Subcutaneous abdominal adipose tissue (tissue), 5 donors: ENCODE data around the gene EPB41L1.

Experiments
- H3K27ac ChIP-seq: one replicate; pipeline ENCODE4 v1.7.0; 2013; ENCODE audit warnings: low read depth, mild to moderate bottlenecking, inconsistent platforms, low read length, moderate library complexity
- H3K27me3 ChIP-seq, 5 donors: one replicate each; pipeline ENCODE4 v1.7.0; 2013; ENCODE audit warnings: low read length in 5 of 5, inconsistent platforms in 1 of 5; ENCODE audit not compliant: control insufficient read depth in 5 of 5, insufficient read depth in 4 of 5
- H3K36me3 ChIP-seq, 5 donors: one replicate each; pipeline ENCODE4 v1.7.0; 2013; ENCODE audit warnings: low read length in 5 of 5; ENCODE audit not compliant: control insufficient read depth in 5 of 5, insufficient read depth in 5 of 5
- H3K4me1 ChIP-seq, 5 donors: one replicate each; pipeline ENCODE4 v1.7.0; 2013; ENCODE audit warnings: low read length in 5 of 5, mild to moderate bottlenecking in 3 of 5, moderate library complexity in 1 of 5; ENCODE audit not compliant: control insufficient read depth in 5 of 5, insufficient read depth in 5 of 5
- H3K4me3 ChIP-seq, 5 donors: one replicate each; pipeline ENCODE4 v1.7.0; 2013; ENCODE audit warnings: low read length in 5 of 5, low read depth in 1 of 5
- H3K9ac ChIP-seq, 5 donors: one replicate each; pipeline ENCODE4 v1.7.0; 2013; ENCODE audit warnings: low read length in 5 of 5, mild to moderate bottlenecking in 4 of 5, moderate library complexity in 3 of 5
- H3K9me3 ChIP-seq, 5 donors: one replicate each; pipeline ENCODE4 v1.7.0; 2013; ENCODE audit warnings: low read length in 5 of 5; ENCODE audit not compliant: control insufficient read depth in 5 of 5
- donor health status: healthy.
- donor health status: healthy.
- donor health status: healthy.
- donor health status: healthy.
- donor health status: healthy.

Gene EPB41L1

DNA sequence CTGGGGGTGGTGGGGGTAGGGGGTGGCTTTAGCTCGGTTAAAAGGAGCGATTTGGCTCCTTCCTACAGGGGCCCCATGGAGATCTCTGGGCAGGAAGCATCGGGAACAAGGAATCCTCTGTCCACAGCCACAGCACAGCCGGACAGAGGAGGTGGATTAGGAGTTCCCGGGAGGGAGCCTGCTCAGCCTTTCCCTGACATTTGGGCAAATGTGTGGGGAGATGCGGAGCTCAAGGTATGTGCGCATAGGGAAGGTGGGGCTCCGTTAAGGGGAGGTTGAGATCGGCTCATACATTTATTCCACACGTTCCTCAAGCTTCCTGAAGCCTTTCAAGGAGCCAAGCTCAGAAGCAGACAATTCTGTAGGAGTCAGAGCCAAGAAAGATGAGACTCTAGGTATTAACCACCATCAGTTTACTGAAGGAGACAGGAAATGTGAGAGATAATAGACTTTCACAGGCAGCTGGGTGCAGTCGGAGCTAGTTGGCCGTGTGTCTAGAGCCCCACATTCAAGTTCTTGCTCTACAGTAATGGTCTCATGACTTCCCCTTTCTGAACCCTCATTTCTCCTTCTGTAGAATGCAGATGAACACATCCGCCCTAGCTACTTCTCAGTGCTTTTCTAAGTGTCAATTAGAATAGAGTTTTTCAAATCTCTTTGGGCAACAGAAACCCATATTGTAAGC lies 40.8 kb upstream of the EPB41L1 start:
- Histone ChIP-seq H3K4me3 (no peak overlapping the region), H3K27me3 (no peaks in the 10 kb centered on the region), H3K9ac (peak overlapping the region in 1 of 5 donors; percentile 49), H3K9me3 (no peaks in the 10 kb centered on the region), H3K36me3 (peaks cover 0 to 8% (median 3%) of the 10 kb centered on the region in 5 donors), H3K4me1 (peaks cover 0 to 64% (median 58%) of the 10 kb centered on the region in 5 donors), H3K27ac (peak overlapping the region; percentile 68)

DNA sequence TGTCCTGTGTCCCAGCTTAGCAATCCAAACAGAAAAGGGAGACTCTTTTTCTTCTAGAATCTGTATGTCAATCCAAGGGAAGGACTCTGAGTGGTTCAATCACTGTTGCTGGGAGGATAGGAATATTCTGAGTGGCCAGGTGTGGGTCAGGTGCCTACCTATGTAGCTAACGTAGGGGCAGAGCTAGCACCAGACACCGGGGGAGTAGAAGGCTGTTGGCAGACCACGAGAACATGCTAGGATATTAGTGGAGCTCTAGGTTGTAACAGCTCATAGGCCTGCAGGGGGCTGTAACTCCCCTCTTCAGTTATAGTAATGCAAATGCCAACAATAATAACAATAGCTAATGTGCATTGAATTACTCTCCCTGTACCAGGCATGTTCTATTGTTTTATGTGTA lies 39.8 kb upstream of the EPB41L1 start:
- Histone ChIP-seq H3K4me1 (peaks cover 0 to 64% (median 58%) of the 10 kb centered on the region in 5 donors), H3K27ac (peak overlapping the region; percentile 28), H3K27me3 (no peaks in the 10 kb centered on the region), H3K9me3 (no peaks in the 10 kb centered on the region), H3K36me3 (peaks cover 0 to 5% (median 3%) of the 10 kb centered on the region in 5 donors), H3K9ac (no peak overlapping the region), H3K4me3 (no peak overlapping the region)

DNA sequence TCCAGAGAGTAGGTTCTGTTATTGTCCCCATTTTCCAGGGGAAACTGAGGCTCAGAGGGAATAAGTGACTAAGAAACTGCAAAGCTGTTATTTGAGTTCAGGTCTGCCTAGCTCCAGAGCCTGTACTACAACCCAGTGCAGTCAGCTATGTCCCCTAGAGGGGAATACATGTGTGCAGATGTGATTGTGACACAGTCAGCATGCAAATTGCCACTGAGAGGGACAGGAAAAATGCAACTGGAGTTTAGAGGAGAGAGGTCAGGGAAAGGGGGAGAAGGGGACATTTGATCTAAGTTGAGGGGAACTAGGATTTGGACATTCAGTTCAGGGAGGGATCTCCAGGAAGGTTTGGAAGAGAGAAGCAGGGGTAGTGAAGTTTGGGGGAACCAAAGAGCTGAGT lies 38.6 kb upstream of the EPB41L1 start:
- H3K9ac ChIP-seq: peak overlapping the region in 1 of 5 donors; percentile 47
- H3K27ac ChIP-seq: peak overlapping the region; percentile 67
- H3K27me3 ChIP-seq: no peaks in the 10 kb centered on the region
- H3K9me3 ChIP-seq: no peaks in the 10 kb centered on the region
- H3K4me3 ChIP-seq: peak overlapping the region in 1 of 5 donors; percentile 4
- H3K4me1 ChIP-seq: peaks cover 0 to 65% (median 55%) of the 10 kb centered on the region in 5 donors
- no peaks in the 10 kb centered on the region for H3K36me3 ChIP-seq

DNA sequence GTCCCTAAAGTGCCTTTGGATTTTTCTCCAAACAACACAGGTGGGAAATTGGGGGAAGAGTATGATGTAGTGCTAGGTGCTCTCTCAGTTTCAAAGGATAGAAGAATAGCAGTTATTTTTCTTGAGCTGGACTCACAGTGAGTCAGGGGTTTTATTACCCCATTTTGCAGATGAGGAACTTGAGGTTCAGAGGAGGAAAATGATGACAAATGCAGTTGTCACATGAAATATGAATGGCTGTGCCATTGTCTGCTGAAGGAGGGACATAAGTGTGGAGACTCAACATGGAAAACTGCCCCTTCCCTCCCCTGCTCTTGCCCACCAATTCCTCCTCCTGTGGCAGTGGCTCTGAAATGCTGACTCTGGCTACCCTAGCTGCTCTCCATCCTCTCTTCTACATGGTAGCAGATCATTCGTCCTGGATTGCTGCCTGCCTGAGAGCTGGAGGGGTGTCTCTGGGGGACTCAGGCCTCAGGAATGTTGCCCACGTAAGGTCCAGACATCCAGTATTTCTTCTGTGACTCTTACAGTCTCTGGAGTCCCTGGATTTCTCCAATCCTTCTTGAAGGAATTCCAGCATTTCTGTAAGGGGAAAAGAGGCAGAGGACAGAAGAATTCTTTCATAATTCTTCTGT lies 37.6 kb upstream of the EPB41L1 start:
- Histone ChIP-seq H3K9me3 (no peaks in the 10 kb centered on the region), H3K27ac (peak overlapping the region; percentile 67), H3K27me3 (no peaks in the 10 kb centered on the region), H3K36me3 (peaks cover 0 to 3% (median 0%) of the 10 kb centered on the region in 5 donors), H3K9ac (peak overlapping the region in 1 of 5 donors; percentile 9), H3K4me1 (peaks cover 0 to 63% (median 52%) of the 10 kb centered on the region in 5 donors), H3K4me3 (no peak overlapping the region)

- Histone ChIP-seq H3K27ac (peak overlapping the region; percentile 67), H3K9me3 (no peaks in the 10 kb centered on the region), H3K4me3 (no peak overlapping the region), H3K27me3 (no peaks in the 10 kb centered on the region), H3K36me3 (peaks cover 0 to 9% (median 6%) of the 10 kb centered on the region in 5 donors), H3K4me1 (peaks cover 0 to 56% (median 46%) of the 10 kb centered on the region in 5 donors), H3K9ac (peak overlapping the region in 1 of 5 donors; percentile 44)
These were observed 36.9 kb upstream of the EPB41L1 start for GRCh38 chr20:36117638-36118037.

DNA sequence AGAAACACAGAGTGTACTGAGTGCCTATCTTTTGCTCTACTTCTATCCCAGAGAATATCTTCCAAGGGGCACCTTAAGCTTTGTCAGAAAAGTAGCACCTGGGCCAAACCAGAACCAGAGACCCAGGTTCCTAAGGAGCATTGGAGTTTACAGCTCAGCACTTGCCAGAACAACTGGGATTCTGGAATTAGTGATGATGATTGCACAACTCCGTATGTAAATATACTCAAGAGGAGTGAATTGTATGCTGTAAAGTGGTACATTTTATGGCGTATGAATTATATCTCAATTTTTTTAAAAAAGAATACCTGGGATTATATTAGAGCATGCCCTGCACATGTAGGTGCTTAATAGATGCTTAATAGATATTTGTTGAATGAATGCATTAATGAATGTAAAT lies 36.2 kb upstream of the EPB41L1 start:
- peak overlapping the region; percentile 67 for H3K27ac ChIP-seq
- H3K4me1 ChIP-seq: peaks cover 0 to 49% (median 39%) of the 10 kb centered on the region in 5 donors
- no peak overlapping the region for H3K4me3 ChIP-seq
- H3K9me3 ChIP-seq: no peaks in the 10 kb centered on the region
- H3K36me3 ChIP-seq: peaks cover 0 to 12% (median 7%) of the 10 kb centered on the region in 5 donors
- H3K9ac ChIP-seq: no peak overlapping the region
- H3K27me3 ChIP-seq: no peaks in the 10 kb centered on the region

- H3K4me1 ChIP-seq: peaks cover 0 to 38% (median 33%) of the 10 kb centered on the region in 5 donors
- no peak overlapping the region for H3K4me3 ChIP-seq
- H3K9me3 ChIP-seq: no peaks in the 10 kb centered on the region
- H3K27me3 ChIP-seq: no peaks in the 10 kb centered on the region
- no peak overlapping the region for H3K27ac ChIP-seq
- no peak overlapping the region for H3K9ac ChIP-seq
- H3K36me3 ChIP-seq: peaks cover 0 to 12% (median 7%) of the 10 kb centered on the region in 5 donors
These were observed 35.0 kb upstream of the EPB41L1 start for GRCh38 chr20:36119537-36119936.

GRCh38 chr20:36120241-36120640 lies 34.3 kb upstream of the EPB41L1 start:
- Histone ChIP-seq H3K9me3 (no peaks in the 10 kb centered on the region), H3K27me3 (no peaks in the 10 kb centered on the region), H3K27ac (no peak overlapping the region), H3K4me1 (peaks cover 0 to 31% (median 26%) of the 10 kb centered on the region in 5 donors), H3K9ac (no peak overlapping the region), H3K4me3 (no peak overlapping the region), H3K36me3 (peaks cover 0 to 17% (median 7%) of the 10 kb centered on the region in 5 donors)

GRCh38 chr20:36120991-36121390 lies 33.5 kb upstream of the EPB41L1 start:
- no peak overlapping the region for H3K4me3 ChIP-seq
- H3K36me3 ChIP-seq: peaks cover 0 to 24% (median 7%) of the 10 kb centered on the region in 5 donors
- no peak overlapping the region for H3K27ac ChIP-seq
- H3K9me3 ChIP-seq: no peaks in the 10 kb centered on the region
- peaks cover 2 to 23% (median 22%) of the 10 kb centered on the region in 5 donors for H3K4me1 ChIP-seq
- no peak overlapping the region for H3K9ac ChIP-seq
- H3K27me3 ChIP-seq: no peaks in the 10 kb centered on the region
